HG03354 (cell line): ENCODE results near the gene ZNF793.

Experiments
- ATAC-seq: cut with Tn5 transposase; IDR thresholded peaks from one replicate; pipeline ENCODE4 v1.9.1; 2021; ENCODE audit warnings: mild to moderate bottlenecking; ENCODE audit not compliant: unreplicated experiment, poor library complexity, severe bottlenecking

The ZNF793 gene

DNA sequence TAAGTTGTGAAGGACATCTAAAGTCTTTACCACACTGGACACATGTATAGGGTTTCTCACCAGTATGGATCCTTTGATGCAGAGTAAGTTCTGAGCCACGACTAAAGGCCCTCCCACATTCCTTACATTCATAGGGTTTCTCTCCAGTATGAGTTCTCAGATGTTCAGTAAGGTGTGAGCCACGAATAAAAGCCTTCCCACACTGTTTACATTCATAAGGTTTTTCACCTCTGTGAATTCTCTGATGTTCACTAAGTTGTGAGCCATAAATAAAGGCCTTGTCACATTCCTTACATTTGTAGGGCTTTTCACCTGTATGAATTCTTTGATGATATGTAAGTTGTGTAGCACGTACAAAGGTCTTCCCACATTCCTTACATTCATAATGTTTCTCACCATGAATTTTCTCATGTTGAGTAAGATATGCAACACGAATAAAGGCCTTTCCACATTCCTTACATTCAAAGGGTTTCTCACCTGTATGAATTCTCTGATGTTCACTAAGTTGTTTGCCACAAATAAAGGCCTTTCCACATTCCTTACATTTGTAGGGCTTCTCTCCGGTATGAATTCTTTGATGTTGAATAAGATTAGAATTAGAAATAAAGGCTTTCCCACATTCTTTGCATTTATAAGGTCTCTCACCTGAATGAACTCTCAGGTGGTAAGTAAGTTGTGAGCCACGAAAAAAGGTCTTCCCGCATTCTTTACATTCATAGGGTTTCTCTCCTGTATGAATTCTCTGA is 58.1 kb downstream of the ZNF793 start:
- ATAC-seq, result no peak

DNA sequence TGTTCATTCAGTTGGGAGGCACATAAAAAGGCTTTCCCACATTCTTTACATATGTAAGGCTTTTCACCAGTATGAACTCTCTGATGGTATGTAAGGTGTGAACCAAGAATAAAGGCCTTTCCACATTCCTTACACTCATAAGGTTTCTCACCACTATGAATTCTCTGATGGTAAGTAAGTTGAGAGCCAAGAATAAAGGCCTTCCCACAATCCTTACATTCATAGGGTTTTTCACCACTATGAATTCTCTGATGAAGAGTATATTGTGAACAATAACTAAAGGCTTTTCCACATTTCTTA is 58.6 kb downstream of the ZNF793 start:
- ATAC-seq, result no peak

DNA sequence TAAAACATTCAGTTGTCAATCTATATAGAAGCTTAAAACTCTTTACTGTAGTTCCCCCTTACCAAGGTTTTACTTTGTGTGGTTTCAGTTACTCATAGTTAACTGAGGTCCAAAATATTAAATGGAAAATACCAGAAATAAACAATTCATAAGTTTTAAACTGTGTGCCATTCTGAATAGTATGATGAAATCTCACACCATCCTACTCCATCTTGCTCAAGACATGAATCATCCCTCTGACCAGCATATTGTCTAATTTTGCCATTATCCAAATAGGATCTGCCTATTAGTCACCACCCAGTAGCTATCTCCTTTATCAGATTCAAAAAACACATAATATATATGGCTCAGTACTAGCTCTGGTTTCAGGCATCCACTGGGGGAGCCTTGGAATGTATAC is 65.5 kb downstream of the ZNF793 start:
- ATAC-seq, result no peak

DNA sequence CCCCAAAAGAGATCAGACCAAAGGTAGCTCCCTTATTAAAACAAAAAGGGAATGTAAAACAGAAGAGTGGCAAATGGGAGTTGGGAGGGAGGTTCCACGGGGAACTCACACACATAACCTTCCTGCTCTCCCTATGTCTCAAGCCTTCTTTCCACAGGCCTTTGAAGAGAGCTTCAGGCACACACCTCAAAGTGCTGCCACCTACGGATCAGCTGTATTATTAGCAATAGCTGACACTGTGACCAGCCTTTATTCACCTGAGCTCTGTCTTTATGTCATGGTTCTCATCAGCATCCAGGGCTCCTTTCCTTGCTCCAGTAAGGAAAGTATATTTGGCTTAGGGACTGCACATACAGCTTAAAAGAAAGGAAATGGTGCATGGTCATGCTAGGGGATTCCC is 76.6 kb downstream of the ZNF793 start:
- no peak for ATAC-seq
